ENCODE data around the gene BPIFB4. TPM values are rescaled to one million over a fixed set of nuclear protein-coding genes. Genes with fewer than 3 reads are reported as not detected.

Gene BPIFB4
- total RNA-seq (2021; fragmentation: NEBNext Ultra II Directional; extraction: Animal tissue kit (Norgen Biotek cat#: 25700)), result not detected
- long read RNA-seq, result 0 reads

DNA sequence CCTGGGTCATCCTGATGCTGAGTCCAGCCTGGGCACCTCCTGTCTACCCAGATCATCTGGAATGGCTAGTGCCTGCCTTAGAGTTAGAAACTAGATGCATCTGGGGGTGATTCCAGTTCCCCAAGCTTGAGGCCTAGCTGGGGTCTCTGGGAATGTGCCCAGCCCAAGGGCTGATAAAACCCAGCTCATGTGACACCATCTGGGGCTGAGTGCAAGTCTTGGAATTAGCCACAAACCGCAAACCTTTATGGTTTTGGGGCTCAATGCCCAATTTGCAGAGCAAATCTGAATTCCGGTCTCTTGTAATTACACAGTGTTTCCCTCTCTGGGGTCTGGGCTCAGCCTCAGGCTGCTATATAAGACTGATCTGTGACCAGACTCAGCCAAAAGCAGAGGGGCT, at the start of gene BPIFB4:
Gene BPIFB4, plus strand, starts transcription at position 385 of the 400 bp plus-strand sequence. CDS start 1,884 bp downstream, outside the sequence.
- no peak within 1 kb of the TSS for H3K4me3 Mint-ChIP-seq
- H3K36me3 Mint-ChIP-seq (ENCODE audit: low read depth), result no peaks in the 10 kb centered on the region
- H3K27me3 Mint-ChIP-seq (ENCODE audit: insufficient read depth), result peaks cover 36% of the 10 kb centered on the region
- no peaks in the 10 kb centered on the region for H3K9me3 Mint-ChIP-seq
- TF ChIP-seq, protein P1, sequence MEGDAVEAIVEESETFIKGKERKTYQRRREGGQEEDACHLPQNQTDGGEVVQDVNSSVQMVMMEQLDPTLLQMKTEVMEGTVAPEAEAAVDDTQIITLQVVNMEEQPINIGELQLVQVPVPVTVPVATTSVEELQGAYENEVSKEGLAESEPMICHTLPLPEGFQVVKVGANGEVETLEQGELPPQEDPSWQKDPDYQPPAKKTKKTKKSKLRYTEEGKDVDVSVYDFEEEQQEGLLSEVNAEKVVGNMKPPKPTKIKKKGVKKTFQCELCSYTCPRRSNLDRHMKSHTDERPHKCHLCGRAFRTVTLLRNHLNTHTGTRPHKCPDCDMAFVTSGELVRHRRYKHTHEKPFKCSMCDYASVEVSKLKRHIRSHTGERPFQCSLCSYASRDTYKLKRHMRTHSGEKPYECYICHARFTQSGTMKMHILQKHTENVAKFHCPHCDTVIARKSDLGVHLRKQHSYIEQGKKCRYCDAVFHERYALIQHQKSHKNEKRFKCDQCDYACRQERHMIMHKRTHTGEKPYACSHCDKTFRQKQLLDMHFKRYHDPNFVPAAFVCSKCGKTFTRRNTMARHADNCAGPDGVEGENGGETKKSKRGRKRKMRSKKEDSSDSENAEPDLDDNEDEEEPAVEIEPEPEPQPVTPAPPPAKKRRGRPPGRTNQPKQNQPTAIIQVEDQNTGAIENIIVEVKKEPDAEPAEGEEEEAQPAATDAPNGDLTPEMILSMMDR (IDR thresholded peaks at IDR 0.05), result no peak
- H3K27ac Mint-ChIP-seq, result no peak within 1 kb of the TSS
- peak; percentile 64 for DNase-seq
- peaks cover 10% of the 10 kb centered on the region for H3K4me1 Mint-ChIP-seq (ENCODE audit: low read depth)

DNA sequence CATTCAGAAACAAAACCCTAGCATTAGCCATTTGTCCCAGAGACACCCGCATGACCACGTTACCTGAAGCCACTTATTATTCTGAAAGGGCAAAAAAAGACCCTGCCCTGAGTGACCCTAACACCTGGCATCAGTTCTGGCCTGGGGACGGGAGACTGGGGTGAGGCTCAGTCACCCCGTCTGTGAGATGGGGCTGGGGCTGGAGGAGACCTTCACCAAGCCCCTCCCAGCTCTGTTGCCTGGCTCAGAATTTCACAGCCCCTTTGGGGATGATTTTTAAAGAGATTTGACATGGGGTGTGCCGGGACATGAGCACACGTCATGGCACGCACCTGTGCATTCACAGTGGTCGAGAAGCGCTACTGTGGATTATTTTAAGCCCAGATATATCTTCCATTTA, 49.4 kb upstream of the BPIFB4 start:
- TF ChIP-seq, protein P1 (IDR thresholded peaks at IDR 0.05), result no peak
- Mint-ChIP-seq H3K4me3 (no peak overlapping the region), H3K4me1 (ENCODE audit: low read depth) (no peaks in the 10 kb centered on the region), H3K36me3 (ENCODE audit: low read depth) (no peaks in the 10 kb centered on the region), H3K27me3 (ENCODE audit: insufficient read depth) (peaks cover 23% of the 10 kb centered on the region; the same call in 1 of the 2 replicates), H3K27ac (no peak overlapping the region), H3K9me3 (no peaks in the 10 kb centered on the region)
- no peak for DNase-seq

DNA sequence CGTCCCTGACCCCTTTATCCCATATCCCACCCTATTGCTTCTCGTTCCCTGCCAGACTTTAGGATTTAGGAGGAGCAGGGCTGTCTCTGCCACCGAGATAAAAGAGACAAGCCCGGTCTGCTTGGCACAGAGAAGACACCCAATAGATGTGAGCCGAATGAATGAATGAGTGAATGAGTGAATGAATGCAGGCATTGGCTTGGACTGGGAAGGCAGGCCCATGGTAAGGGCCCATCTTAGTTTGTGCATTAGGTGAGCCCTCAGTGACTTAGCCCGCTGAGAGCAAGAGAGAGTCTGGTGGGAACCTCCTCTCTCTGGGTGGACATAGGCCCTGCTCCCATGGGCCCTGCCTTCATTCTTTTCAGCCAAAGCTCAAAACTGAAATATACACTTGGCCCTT, 48.9 kb upstream of the BPIFB4 start:
- Mint-ChIP-seq H3K27me3 (ENCODE audit: insufficient read depth) (peaks cover 27% of the 10 kb centered on the region), H3K36me3 (ENCODE audit: low read depth) (no peaks in the 10 kb centered on the region), H3K27ac (no peak overlapping the region), H3K9me3 (no peaks in the 10 kb centered on the region), H3K4me1 (ENCODE audit: low read depth) (no peaks in the 10 kb centered on the region), H3K4me3 (no peak overlapping the region)
- no peak for DNase-seq
- TF ChIP-seq, protein P1 (IDR thresholded peaks at IDR 0.05), result no peak

DNA sequence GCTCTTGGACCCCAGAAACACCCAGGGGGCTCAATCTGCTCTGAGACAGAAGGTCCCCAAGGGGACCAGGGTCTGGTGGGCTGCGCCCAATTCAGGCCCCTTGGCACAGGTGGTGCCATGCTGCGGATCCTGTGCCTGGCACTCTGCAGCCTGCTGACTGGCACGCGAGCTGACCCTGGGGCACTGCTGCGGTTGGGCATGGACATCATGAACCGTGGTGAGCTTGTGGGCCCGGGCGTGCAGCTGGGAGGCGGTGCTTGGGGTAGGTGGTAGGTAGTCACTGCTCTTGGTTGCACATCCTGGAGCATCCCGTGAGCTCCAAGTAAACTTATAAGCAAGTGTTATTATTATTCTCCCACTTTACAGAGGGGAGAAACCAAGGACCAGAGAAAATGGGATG, 47.9 kb upstream of the BPIFB4 start, which contains the start of gene BPIFB6:
Gene BPIFB6, plus strand, starts transcription at position 118 of the 400 bp plus-strand sequence. Its CDS starts 0 bp downstream, at position 118.
- Mint-ChIP-seq H3K4me3 (no peak within 1 kb of the TSS), H3K4me1 (ENCODE audit: low read depth) (no peaks in the 10 kb centered on the region), H3K36me3 (ENCODE audit: low read depth) (no peaks in the 10 kb centered on the region), H3K27me3 (ENCODE audit: insufficient read depth) (peaks cover 30% of the 10 kb centered on the region), H3K27ac (no peak within 1 kb of the TSS), H3K9me3 (no peaks in the 10 kb centered on the region)
- no peak for DNase-seq
- TF ChIP-seq, protein P1 (IDR thresholded peaks at IDR 0.05), result no peak

DNA sequence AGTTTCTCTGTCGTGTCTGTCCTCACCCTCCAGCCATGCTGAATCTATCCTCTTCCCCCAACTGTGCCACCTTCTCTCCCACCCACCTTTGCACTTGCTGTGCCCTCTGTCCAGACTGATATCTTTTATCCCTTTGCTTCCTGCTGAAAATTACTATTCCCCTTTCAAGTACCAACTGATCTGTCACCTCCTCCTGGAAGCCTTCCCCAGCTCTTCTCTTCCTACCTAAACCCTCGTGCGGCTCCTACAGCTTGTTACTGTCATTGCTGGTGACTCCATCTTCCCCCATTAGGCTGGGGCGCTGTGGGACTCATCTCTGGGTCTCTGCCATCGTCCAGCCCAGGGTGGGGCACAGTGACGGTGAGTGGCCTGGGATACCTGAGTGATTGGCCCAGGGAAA, 46.9 kb upstream of the BPIFB4 start:
- Mint-ChIP-seq H3K36me3 (ENCODE audit: low read depth) (no peaks in the 10 kb centered on the region), H3K4me1 (ENCODE audit: low read depth) (no peaks in the 10 kb centered on the region), H3K27ac (no peak overlapping the region), H3K4me3 (no peak overlapping the region), H3K9me3 (no peaks in the 10 kb centered on the region), H3K27me3 (ENCODE audit: insufficient read depth) (peaks cover 34% of the 10 kb centered on the region)
- no peak for DNase-seq
- TF ChIP-seq, protein P1 (IDR thresholded peaks at IDR 0.05), result no peak

DNA sequence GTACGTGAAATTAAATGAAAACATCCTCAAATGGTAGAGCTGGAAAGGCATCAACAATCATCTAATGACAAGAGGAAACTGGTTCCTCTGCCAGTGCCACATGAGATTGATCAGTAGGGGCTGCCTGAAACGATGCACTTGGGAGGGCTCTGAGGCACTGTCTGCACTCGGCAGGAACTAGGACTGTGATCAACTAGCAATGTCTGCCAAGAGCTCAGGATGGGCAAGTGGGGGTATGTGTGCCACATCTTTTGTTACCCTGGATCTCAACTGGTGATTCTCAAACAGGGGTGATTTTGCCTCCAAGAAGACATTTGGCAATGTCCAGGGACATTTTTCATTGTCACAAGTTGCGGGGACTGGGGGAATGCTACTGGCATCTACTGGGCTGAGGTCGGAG, 46.1 kb upstream of the BPIFB4 start:
- DNase-seq, result no peak
- TF ChIP-seq, protein P1 (IDR thresholded peaks at IDR 0.05), result no peak
- Mint-ChIP-seq H3K36me3 (ENCODE audit: low read depth) (no peaks in the 10 kb centered on the region), H3K27me3 (ENCODE audit: insufficient read depth) (peaks cover 34% of the 10 kb centered on the region), H3K27ac (no peak overlapping the region), H3K4me3 (no peak overlapping the region), H3K9me3 (no peaks in the 10 kb centered on the region), H3K4me1 (ENCODE audit: low read depth) (no peaks in the 10 kb centered on the region)

Data from HFFc6 (cell line).